GM21786 (cell line): ENCODE results near the gene RMC1.
A peak's percentile ranks its signal among the peaks of the same experiment; 100 is the strongest.
"Not testable (repeated sequence)": the region's sequence is repeated elsewhere in the genome, so short reads cannot be mapped to it uniquely, and the experiment has no call there.

Source experiments
- ATAC-seq: cut with Tn5 transposase; IDR thresholded peaks from one replicate; pipeline ENCODE4 v1.9.1; 2021; ENCODE audit not compliant: unreplicated experiment

The RMC1 gene

DNA sequence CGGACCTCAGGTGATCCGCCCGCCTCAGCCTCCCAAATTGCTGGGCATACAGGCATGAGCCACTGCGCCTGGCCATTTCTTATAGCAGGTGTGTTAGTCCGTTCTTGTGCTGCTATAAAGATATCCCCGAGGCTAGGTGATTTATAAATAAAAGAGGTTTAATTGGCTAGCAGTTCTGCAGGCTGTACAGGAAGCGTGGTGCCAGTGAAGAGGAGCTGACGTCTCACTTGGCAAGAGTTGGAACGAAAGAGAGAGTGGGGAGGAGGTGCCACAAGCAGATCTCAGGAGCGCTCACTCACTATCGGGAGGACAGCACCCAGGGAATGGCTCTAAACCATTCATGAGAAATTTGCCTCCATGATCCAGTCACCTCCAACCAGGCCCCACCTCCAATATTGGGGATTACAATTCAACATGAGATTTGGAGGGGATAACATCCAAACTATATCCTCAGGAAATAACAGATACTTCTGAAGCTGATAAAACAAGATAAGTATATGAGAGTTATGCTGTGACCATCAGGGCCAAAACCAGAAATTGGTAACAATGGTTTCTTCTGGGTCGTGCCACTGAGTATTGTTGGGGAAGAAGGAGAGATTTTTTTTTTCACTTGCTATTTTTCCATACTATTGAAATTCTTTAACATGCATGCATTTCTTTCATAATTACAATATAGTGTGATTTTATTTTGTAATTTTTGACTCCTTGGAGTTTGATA lies 7.4 kb upstream of the RMC1 start:
- ATAC-seq, result no peak

DNA sequence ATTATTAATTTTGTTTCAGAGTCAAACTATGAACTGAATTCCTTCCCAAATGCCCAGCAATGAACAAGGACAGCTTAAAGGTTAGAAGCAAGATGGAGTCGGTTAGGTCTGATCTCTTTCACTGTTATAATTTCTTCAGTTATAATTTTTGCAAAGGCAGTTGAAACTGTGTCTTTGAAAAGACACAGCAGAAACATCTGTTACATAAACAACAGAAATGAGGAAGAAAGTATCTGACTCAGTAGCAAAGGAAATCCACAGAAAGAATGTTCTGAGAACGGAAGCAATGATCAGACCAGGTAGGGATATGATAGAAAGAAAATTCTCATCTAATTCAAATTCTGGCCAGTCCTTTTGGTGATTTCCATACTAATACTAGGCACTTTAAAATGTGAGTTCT lies 5.2 kb upstream of the RMC1 start:
- ATAC-seq, result no peak

DNA sequence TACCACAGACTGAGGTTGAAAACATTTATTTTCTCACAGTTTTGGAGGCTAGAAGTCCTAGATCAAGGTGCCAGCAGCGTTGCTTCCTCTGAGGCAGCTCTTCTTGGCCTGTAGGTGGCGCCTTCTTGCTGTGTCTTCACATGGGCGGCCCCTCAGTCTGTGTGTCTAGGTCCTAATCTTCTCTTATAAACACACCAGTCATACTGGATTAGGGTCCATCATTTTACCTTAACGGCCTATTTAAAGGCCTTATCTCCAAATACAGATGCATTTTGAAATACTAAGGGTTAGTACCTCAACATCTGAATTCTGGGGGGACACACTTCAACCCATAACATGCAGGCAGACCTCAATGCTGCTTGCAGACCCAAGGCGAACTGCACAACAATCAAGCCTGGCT lies 4.4 kb upstream of the RMC1 start:
- ATAC-seq, result no peak

DNA sequence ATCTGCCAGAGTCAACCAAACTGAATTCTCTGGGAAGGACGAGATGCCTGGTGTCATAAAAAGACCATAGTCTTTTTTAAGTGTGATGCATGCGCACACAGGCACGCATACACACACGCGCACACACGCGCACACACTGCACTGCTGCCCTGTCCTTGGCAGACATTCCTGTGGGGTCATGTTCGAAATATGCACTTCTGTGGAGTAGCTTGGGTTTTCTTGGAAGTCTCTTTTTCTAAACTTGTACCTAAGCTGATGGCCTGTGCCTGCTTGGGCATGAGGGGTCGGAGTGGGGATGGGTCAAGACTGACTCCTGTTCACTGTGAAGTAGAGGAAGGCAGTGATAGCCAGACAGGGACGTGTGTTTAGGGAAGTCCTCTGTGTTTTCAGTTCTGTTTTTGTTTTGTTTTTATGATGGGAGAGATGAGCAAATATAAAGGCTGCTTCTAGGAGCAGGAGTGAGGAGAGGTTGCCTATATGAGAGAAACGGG lies 4.0 kb upstream of the RMC1 start:
- no peak for ATAC-seq

DNA sequence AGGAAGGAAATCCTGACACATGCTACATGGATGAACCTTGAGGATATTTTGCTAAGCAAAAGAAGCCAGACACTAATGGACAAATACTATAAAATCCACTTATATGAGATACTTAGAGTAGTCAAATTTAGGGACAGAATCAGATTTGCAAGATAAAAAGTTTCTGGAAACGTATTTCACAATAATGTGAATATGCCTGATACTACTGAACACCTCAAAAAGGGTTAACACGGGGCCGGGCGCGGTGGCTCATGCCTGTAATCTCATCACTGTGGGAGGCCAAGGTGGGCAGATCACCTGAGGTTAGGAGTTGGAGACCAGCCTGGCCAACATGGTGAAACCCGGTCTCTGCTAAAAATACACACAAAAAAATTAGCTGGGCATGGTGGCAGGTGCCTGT lies 1.7 kb upstream of the RMC1 start:
- no peak for ATAC-seq

DNA sequence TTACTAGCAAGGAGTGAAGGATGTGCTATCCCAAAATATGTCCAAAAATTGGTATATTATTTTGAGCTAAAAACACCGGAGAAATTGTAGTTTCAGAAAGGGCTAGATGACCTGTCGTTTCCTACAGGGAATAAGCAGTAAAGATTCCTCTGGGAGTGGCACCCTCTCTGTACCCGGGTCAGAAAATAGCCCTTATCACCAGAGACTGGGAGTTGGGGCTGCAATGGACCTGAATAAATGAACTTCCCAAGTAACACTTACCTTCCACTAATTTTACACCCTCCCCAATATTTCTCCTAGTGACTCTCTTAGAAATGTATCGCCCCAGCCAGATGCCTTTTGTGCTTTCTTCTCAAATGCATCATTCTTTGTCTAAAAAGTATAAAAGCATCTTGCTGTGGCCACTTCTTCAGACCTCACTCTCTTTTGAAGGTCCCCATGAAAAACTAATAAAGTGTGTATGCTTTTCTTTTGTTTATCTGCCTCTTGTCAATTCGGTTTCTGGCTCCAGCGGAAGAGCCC lies 734 bp upstream of the RMC1 start:
- no peak for ATAC-seq

DNA sequence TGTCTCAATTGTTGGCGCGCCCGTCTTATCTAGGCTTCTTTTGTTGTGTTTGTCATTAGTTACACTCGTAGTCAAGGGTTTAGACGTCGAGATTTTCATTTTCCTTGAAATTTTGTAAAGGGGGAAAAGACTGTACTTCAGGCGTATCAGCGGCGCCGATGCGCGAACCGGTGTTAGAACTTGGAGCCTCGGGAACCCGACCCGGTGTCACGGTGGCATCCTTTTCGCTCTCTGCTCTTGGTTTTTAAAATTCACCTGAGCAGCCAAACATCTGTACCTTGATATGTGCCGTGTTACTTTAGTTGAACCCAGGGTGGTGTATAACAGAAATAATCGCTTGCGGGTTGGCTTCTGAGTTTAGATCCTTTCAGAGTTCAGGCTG lies 643 bp downstream of the RMC1 start:
- ATAC-seq, result no peak

DNA sequence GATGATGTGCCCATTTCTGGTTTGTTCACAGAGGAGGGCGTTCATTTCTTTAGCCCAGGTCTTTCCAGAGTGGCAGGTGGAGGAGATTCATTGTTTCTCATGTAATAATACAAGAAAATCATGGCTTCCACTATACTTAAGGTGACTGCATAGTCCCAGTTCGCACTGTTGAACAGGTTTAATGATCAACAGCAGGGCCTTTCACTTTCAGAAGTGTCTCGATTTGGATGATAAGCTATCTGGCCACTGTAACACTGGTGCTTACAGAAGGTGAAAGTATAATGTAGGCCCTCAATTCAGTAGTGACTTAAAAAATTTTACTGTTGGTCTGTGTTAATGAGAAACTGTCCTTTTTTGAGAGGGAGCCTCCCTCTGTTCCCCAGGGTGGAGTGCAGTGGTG lies 1.4 kb downstream of the RMC1 start:
- peak; percentile 63 for ATAC-seq

DNA sequence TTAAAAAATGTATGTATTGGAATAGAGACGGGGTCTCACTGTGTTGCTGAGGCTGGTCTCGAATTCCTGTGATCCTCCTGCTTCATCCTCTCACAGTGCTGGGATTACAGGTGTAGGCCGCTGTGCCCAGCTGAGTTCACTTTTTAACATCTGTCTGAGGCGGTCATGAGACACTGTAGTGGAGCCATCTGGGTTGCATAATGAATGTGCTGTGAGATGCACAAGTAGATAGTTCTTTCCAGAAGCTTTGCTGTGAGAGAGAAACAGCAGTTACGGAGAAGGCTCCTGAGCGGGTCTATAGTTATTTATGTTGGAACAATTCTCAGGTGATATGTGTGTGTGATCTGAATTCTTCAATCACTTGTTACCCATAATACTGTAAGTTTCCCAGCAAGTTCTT lies 3.1 kb downstream of the RMC1 start:
- no peak for ATAC-seq

DNA sequence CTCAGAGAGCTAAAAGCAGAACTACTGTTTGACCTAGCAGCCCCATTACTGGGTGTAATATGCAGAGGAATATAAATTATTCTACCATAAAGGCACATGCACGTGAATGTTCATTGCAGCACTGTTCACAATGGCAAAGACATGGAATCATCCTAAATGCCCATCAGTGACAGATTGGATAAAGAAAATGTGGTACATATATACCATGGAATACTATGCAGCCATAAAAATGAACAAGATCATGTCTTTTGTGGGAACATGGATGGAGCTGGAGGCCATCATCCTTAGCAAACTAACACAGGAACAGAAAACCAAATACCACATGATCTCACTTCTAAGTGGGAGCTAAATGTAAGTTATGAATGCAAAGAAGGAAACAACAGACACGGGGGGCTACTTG lies 7.6 kb downstream of the RMC1 start:
- not testable (repeated sequence) for ATAC-seq

DNA sequence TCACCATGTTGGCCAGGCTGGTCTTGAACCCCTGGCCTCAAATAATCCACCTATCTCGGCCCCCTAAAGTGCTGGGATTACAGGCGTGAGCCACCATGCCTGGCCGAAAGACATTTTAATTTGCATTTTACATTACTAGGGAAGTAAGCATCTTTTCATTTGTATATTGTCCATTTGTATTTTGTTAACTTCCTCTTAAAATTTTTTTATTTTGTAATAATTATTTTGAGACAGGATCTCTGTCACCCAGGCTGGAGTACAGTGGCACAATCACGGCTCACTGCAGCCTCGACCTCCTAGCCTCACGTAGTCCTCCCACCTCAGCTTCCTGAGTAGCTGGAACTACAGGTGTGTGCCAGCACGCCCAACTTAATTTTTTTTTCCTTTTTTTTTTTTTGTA lies 8.9 kb downstream of the RMC1 start:
- ATAC-seq, result not testable (repeated sequence)

DNA sequence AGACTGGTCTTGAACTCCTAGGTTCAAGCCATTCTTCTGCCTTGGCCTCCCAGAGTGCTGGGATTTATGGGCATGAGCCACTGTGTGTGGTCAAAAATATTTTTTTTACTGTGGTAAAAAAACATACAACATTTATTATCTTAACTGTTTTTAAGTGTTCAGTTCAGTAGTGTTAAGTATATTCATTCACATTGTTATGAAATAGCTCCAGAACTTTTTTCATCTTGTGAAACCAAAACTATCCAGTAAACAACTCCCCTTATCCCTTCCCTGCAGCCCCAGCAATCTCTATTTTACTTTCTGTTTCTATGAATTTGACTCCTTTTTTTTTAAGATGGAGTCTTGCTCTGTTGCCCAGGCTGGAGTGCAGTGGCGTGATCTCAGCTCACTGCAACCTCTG lies 9.3 kb downstream of the RMC1 start:
- no peak for ATAC-seq

DNA sequence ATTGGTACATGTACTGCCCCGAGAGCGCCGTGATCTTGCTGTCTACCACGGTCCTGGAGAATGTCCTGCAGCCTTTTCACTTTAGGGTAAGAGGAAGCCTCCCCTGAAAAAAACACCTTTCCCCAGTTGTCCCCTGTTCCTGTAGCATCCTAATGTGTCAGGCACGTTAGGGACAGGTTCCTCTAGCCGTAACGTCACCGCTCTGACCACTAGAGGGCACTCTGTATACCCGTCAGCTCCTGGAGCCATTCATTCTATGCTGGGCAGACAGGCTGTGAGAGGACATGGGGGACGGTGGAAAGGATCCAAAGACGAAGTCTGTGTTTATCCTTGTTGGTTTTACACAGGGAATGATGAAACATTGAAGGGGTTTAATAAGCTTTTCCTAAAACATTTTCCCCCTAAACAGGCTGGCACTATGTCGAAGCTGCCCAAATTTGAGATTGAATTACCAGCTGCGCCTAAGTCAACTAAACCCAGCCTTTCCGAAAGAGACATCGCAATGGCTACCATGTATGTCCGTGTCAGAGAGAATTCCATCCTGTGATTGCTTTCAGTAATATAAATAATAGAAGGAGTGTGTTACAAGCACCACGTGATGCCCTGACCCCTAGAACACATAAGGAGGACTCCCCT lies 12.7 kb downstream of the RMC1 start:
- peak; percentile 85 for ATAC-seq

DNA sequence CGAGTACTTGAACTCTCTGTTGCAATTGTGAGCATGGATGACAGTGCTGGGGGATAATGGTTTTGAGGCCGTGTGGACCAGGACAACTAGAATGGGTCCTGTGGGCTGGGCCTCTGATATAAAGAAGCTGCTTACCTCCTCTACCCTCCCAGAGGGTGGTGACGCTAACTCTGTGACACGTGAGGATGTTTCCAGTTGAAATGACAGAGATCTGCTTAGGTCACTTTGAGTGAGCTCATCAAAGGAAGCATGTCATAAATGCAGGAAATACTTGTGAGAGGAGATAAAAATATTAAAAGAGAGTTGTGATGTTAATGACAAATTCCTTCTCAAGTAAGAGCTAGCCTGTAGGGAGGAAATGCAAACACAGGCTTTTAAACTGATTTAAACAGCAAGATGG lies 16.4 kb downstream of the RMC1 start:
- ATAC-seq, result no peak

DNA sequence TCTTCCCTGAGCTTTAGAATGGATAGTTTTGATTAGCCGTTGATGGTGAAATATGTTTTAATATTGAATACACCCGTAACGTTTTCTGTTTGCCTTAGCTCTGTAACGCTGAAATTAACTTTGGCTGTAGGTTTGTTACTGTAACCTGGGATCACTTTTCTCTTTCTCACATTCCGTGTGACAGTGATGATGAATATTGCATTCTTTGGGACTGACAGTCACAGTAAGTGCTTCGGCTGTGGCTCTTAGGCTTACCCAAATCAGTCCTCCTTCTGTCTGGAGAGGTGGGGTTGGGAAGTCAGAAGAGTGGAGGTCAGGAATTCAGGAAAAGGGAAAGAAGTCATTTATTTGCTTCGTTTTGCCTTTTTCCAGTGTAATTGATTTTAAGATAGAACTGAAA lies 18.0 kb downstream of the RMC1 start:
- no peak for ATAC-seq

DNA sequence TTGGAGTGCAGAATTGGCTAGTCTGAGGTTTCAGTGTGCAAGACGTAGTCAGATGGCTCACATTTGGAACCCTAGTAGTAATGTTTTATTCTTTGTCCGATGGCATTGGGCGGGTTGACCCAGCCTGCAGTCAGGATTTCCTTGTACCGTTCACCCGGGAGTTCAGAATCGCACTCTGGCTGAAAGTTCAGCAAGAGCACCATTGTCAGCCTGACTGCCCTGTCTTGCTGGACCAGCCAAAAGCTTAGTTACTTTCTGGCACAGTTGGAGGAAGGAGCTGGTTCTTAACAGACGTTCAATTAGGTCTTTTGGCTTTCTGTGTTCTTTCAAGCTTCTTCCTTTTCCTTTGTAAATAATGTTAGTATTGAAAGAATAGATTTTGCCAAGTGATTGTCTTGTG lies 18.6 kb downstream of the RMC1 start:
- ATAC-seq, result no peak

DNA sequence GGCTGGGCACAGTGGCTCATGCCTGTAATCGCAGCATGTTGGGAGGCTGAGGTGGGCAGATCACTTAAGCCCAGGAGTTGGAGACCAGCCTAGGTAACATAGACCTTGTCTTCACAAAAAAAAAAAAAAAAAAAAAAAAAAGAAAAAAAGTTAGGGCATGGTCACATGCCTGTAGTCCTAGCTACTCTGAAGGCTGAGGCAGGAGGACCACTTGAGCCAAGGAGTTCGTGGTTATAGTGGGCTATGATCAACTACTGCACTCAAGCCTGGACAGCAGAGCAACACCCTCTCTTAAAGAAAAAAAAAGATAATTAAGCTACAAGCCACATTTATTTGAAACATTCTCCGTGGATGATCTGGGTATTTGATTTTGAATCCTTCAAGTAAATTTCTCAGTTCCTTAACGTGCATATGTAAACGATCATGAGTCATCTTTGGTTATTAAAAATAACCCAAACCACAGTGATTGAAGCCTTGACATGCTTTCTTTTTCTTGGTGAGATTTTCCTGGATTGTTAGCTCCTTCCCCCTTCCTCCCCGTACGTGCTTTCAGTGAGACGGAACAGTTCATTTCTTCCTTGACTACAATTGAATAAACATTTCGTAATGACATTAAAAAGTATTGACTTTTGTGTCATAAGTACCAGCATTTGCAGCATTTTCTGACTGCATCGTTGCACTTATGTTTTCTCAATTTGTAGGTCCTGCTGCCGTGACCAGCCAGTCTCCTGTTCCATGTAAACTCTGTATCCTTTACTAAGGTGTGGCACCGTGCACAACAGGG lies 20.3 kb downstream of the RMC1 start:
- ATAC-seq, result no peak

DNA sequence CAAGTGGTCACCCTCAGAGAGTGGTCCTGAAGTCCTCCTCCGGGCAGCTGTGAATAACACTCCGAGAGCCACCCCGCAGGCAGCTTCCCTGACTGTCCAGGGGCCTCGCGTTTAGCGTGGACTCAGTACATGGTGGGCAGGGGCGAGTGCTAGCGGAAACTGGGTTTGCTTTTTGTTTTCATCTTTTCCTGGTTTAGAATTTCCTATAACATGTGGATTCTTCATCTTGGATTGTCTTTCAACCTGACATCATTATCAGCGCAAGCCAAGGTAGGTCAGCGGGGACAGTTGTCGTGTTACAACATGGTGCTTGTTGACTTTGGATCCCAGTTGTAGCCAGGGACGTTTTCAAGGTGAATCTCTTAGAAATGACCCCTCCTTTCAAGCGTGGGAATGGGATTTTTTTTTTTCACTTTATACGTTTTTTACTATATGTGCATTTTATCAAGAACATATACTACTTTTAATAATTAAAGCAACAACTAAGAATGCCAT lies 20.9 kb downstream of the RMC1 start:
- no peak for ATAC-seq

DNA sequence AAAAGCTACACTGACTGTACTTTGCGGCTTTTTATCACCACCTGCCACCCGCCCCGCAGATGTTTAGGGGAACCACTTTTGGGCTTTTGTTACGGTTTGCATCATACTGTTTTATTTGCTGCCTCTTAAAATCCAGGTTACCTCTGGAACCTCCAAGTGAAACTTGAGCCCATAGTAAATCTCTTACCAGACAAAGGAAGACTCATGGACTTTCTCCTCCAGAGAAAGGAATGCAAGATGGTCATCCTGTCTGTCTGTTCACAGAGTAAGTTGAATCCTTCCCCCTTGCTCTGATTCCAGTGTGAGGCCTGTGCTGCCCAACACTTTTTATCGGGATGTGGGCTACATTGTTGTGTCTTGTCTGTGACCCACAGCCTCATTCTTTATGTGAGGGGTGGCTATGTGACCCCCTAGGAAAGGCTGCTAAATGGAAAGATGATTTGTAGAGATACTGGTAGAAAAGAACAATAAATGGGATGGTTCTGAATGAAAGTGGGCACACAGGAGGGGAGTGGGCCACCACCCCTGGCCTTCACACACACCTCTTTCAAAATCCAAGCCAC lies 23.3 kb downstream of the RMC1 start:
- no peak for ATAC-seq

DNA sequence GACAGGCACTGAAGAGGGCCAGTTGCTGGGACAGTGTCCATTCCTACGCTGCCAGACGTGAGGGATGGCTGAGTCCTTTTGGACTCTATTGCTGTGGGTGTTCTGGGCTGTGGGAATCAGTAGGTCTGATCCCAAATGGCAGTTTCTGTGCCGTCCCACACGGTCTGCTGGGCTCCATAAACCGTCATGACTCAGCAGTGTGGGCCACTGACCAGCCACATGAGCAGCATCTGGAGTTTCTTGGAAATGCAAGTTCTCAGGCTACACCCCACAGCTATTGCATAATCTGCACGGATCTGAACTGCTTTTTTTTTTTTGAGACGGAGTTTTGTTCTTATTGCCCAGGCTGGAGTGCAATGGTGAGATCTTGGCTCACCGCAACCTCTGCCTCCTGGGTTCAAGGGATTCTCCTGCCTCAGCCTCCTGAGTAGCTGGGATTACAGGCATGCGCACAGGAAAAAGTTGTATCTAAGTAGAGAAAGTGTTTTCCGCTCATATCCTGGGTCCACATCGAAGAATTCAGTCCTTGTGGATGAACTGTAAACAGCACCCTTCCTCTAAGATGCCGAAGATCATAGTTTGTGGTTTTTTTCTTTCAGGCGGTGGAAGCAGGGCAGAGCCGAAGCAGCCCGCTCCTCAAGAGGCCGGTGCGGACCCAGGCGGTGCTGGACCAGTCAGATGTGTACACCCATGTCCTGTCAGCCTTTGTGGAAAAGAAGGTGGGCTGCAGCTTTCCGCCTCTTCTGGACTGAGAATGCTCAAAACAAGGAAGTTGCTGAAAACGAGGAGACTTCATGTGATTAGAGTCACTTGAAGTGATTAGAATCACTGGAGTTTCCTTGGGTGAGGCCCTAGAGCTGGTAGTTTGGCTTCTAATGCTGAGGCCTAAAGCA lies 25.5 kb downstream of the RMC1 start:
- ATAC-seq, result no peak
